Effector CD4-positive, alpha-beta T cell (primary cell): Measurements from ENCODE around the gene GAB2.
"Not testable (repeated sequence)": the region's sequence is repeated elsewhere in the genome, so short reads cannot be mapped to it uniquely, and the experiment has no call there.

ENCODE experiments used
- DNase-seq: peaks from one replicate; pipeline ENCODE4 v3.0.0-alpha.2; 2020

The GAB2 gene

DNA sequence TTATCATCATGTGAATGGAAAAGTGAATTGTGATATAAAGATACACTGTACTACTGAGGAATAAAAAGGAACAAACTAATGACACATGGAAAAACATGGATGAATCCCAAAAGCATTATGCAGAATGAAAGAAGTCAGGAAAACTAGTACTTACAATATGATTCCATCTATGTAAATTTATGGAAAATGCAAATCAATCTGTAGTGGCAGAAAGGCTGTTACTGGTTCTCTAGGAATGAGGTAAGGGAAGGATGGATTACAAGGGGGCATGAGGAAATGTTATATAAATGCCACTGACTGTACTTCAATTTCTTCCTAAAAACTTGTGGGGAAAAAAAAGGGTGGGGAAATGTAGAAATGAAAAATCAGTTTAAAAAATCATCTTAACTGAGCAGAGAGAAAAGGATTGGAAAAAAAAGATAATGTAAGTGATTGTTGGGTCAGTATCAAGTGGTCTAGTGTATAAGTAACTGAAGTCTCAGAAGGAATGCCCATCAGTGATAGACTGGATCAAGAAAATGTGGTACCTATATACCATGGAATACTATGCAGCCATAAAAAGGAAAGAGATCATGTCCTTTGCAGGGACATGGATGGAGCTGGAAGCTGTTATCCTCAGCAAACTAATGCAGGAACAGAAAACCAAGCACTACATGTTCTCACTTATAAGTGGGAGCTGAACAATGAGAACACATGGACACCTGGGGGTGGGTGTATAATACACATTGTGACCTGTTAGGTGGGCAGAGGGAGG, 180.2 kb downstream of the GAB2 start:
- DNase-seq, result no peak

DNA sequence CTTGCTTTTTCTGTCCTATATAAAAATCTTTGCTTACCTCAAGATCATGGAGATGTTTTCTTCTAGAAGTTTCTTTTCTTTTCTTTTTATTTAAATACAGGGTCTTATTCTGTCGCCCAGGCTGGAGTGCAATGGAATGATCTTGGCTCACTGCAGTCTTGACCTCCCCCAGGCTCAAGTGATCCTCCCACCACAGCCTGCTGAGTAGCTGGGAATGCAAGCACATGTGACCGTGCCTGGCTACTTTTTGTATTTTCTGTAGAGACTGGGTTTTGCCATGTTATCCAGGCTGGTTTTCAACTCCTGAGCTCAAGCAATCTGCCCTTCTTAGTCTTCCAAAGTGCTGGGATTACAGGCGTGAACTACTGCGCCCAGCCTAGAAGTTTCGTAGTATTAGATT, 183.6 kb downstream of the GAB2 start:
- DNase-seq, result no peak

DNA sequence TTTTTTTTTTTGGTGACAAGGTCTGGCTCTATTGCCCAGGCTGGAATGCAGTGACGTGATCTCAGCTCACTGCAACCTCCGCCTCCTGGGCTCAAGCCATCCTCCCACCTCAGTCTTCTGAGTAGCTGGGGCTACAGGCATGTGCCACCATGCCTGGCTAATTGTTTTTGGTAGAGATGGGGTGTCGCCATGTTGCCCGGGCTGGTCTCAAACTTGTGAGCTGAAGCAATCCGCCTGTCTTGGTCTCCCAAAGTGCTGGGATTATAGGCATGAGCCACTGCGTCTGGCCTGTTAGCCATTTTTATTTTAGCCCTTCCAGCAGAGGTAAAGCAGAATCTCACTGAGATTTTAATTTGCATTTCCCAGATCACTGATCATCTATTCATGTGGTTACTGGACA, 184.6 kb downstream of the GAB2 start:
- not testable (repeated sequence) for DNase-seq

DNA sequence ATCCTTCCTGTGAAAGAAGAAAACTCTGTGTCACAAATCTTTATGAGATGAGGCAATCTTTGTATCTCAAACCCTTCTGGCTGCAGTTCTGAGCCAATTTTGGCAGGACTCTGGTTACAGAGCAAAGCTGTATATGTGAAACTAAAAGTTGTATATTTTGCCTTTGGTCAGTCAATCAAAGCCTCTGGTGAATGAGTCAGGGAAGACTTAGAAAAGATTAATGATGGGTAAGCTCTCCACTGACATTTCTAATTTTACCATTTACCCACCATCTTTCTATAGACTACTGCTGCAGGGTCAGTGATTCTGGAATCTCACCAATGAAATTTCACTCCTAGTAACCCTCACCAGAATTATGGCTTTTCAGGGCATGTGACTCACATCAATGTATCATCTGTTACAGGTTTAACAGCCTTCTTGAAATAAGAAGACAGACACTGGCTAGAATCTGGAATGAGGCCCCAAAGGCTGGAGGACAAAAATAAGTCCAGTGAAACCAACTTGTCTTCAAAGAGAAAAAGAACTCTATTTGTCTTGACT, 185.6 kb downstream of the GAB2 start:
- DNase-seq, result no peak

DNA sequence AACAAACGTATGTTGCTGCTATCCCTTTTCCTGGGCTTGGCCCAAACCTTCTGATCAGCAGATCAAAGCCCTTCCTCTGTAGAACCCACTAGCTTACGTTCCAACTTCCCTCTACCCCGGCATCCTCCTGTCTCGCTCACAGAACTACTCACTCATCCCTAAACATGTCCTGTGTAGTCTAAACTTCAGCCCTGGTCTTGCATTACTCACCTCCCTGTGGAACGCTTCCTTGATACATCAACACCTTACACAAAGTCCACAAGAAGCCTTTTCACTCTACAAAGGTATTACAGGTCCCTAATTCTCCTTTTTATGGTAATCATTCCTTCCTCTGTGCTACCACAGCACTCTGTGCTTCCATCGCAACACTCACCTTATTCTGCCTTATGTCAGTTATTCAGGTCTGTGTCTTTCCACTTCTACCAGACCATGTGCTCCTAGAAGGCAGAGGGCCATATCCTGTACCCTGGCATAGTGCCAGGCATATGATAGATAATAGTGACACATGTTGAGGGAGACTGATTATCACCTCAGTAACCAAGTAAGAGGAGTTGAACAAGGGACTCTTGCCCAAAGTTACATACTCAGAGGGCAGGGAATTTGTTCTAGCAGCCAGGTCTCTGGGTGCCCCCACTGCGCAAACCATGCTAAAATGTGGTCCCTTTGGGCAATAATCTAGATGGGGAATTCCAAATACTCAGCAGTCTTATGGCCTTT, 187.3 kb downstream of the GAB2 start:
- DNase-seq, result no peak

DNA sequence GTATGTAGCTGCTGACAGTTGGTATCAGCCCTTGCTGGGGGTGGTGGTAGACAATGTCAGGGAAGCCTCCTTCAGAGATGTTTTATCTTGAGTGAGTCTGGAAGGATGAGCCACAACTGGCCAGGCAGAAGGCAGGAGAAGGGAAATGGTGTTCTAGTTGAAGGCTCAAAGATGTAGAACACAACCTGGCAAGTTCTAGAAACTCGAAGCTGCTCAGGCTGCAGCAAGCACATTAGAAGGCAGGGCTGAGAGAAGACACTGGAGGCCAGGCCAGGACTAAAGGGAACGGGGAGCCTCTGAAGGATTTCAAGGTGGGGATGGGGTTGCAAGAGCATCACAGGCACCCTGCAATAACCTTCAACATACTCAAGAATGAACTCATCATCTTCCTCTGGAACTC, 188.5 kb downstream of the GAB2 start:
- no peak for DNase-seq

DNA sequence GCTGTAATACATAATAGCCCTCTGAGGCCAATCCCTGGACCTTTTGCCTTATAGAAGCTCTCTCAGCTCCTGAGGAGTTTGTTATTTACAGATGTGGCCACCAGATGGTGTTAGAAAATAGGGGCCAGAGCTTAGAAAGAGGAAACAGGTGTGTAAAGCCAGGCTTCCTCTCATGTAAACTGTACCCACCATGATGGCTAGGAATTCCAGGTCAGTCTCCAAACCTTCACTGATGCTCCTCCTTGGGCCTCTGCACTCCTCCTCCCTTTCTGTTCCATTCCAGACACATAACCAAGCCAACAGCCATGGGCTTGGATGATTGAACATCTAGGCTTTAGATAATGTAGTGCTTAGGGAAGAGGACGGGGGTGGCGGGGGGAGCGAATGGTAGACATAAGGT, 189.2 kb downstream of the GAB2 start:
- no peak for DNase-seq

DNA sequence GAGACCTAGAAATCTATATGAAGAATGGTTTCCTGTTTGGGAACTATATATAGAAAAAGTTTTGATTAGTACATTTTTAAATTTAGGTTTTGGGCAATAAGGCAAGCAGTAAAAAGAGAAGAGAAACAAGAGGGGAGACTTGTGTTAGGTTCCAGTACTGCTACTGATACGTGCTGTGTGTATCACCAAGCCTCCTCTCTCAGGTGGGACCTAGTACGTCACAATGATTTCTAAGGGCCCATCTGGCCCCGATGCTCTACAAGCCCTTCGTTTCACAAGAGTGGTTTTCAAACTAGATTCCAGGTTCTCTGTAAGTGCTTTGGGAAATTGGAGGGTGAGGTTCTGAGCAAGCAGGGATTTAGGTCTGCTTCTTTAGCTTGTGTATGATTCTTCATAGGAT, 189.7 kb downstream of the GAB2 start:
- DNase-seq, result no peak

DNA sequence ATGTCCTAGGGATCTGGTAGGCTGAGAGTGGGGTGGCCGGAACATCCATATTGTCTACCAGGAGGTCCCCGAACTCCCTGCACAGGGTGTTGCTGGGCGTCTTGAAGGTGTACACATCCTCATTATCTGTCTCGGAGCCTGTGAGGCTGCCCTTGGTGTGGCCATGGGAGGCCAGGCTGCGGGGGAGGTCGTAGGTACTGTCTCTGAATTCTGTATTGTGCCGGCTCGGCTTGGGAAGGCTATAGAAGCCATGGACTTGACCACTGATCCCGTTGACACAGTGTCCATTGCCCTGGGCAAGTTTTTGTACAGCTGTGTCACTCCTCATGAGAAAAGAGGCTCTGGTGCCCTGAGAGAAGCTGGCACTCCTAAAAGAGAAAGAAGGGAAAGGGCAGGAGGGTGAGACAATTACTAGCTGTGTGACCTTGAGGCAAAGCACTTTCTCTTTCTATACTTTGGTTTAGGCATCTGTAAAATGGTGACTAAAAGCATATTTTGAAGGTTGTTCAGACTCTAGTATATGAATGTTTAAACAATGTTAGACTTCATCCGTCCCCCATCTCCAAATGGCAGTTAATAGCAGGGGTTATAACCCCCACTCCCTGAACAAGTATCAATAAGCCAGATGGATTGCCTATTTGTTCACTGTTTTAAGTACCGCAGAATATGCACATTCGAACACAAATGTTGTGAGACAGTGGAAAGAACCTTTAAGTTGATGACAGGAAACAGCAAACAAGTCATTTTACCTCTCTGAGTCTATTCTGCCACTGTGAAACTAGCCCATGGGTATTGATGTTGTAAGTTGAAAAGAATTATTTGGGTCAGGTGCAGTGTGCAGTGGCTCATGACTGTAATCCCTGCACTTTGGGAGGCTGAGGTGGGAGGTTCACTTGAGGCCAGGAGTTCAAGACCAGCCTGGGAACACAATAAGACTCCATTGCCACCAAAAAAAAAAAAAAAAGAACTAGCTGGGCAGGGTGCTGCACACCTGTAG, 190.6 kb downstream of the GAB2 start:
- DNase-seq, result no peak

DNA sequence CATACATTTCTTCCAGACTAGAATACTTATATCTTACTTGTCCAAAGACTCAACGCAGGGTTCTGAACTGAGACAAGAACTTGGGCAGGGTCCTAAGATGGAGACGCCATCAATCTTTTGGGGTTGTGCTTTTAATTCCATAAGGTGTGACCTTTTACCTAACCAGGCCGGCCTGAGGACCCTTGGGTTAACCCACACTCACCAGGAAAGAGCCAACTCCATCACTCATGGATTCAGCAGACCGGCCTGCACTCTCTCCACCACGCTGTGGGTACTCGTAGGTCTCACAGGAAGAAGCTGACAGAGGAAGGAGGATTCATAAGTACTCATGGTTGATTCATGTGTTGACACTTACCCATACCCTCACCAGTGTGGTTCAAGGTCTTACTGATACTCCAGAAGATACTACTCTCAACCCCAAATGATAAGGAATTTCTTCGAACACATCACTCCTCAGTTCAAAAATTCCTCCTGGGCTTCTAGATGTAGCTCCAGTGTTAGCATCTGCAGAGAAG, 192.7 kb downstream of the GAB2 start:
- DNase-seq, result no peak

DNA sequence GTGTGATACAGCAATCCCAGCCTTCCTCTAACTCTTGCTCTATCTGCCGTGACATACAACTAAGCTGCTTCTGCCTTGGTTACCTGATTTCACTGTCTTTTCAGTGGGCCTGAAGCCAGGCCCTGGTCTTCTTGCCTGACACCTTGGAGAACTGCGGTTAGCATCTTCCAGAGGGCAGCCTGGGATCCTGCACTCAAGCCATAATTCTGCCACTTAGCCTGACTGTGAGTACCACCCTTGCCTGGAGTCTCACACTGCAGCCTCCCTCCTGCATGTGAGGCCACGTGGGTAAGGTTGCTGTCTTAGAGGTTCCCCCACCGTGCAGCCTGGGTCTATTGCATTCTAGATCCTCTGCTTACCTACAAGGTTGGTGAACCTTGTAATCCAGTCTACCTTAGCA, 193.1 kb downstream of the GAB2 start:
- DNase-seq, result no peak

DNA sequence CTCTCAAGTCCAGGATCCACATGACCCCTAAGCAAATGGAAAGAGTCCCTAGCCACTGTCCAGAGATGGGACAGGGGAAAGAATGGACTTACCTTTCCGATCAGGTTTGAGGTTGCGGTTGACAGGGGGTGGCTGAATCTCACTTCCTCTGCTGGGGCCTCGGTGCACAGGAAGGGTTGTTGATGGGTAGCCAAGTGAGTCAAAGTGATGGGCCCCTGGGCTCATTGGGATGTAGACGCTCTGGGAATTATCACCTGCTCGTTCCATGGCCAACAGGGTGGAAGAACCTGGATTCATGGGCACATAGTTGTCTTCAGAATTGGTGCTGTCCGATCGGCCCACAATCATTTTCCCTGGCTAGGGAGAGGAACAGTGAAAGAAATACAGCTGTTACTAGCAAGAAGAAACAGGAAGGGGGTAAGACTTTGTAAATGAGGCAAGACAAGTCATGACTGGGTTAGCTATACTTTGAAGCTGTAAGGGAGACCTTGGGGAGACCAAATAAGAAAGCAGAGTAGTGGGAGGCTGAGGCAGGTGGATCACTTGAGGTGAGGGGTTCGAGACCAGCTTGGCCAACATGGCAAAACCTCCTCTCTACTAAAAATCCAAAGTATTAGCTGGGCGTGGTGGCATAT, 194.2 kb downstream of the GAB2 start:
- DNase-seq, result no peak

DNA sequence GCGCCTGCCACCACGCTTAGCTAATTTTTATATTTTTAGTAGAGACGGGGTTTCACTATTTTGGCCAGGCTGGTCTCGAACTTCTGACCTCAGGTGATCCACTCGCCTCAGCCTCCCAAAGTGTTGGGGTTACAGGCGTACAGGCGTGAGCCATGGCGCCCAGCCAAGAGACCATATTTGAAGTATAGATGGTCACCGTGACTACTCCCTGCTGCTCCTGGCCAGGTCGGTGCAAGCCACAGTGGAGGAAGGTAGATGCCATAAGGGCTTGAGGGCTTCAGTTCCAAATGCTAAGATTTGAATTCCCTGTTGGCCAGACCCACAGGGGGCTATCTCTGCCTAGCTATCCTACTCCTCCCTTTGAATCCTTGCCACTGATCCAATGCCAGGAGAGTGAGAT, 194.9 kb downstream of the GAB2 start:
- DNase-seq, result not testable (repeated sequence)

DNA sequence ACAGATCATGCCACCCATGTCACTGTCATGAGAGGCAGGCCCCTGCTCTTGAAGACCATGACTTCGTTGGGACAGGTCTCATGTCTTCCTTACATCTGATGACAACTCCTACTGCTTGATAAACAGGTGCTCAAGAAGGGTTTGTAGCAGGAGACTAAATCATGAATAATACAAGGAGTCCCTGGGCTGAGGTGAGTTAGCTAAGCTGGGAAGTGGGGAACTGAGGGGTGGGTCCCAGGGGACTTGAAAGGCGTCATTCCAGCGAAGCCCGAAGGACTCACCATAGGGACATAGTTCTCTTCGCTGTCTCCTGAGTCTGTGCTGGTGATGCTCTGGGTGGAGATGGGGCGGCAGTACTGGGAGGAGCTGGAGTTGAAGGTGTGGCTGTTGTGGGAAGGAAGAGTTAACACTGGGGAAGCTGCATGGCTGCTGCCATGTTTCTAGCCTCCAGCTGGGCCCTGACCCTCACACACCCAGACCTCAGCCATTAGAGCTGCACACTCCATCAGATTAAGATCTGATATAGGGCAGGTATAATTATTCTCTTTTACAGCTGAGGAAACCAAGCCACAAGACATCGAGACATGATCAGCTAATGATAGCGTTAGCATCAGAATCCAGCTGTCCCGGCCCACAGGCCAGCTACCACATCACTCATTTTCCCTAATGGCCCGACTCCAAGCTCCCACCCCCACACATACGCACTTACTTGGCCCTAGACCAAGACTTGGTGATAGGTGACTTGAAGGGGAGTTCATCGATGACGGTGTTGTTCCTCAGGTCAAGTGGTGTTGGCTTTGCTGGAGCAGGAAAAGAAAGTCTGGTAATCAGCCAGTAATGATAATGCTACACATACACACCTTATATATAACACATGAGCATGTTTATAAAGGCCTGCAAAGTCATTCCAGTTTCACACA, 196.0 kb downstream of the GAB2 start:
- DNase-seq, result no peak

DNA sequence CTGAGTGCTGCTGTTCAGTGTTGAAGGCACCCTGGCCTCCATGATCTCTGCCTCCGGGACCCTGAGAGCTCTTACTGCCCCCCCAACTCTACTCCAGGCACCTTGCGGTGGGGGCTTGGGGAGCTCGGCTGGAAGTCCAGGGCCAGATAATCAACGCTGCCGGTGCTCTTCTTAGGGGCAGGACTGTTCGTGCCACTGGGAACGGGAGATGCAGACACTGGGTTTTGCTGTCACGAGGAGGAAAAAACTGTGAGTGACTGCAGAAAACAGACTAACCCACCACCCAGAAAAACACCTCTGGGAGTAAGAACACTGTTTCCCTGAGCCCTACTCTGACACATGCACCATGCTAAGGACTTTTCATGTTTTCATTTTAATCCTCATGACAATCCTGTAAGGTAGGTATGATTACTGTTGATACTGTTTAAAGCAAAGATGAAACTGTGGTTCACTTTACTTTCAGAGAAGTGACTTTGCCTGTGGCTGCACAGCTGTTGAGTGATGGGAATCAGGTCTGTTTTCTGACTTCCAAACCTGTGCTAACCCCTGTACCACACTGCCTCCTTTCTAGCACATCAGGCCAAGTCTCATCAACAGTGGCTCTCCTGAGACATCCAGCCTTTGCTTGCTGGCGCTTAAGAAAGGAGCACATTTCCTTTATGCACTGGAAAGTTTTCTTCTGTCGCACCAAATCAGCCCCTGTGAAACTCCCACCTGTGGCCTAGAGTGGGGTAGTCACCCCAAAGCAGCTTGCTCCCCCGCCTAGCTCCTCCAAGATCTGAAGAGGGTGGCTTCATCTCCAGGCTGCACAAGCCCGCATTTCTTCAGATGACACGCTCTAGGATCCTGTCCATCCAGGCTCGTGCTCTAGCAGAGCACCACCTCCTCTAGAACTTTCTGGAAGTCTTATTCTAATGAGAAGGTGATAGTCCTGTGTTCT, 197.1 kb downstream of the GAB2 start:
- DNase-seq, result no peak

DNA sequence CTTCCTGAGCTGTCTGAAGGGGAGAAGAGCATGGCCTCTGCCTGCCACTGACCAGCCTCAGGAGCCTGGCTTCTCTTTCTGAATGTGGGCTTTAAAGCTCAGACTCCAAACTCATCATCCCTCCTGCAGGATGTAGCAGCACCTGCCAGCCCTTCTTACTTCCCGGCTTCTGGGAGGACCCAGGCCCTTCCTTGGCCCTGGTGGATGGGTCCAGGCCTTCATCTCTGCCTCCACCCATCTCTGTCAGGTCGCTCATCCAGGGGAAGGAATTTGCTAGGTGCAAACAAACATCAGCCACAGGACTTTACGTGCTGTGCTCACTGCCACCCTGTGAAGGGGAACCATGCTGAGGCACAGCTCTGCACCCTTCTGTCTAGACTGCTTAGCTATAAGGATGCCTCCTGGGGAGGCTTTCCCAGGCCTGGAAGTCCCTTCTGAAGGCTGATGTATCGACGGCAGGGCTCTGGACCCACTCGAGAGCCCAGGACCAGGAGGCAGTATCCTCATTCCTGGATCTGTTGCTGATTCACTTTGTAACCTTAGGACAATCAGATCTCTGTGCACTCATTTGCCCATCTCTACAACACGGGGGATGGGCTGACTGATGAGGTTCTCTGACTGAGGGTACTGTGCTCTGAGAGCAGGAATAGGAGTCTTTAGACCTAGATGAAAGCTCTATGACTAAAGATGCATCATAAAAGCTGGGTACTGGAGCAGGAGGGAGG, 198.0 kb downstream of the GAB2 start:
- DNase-seq, result no peak

DNA sequence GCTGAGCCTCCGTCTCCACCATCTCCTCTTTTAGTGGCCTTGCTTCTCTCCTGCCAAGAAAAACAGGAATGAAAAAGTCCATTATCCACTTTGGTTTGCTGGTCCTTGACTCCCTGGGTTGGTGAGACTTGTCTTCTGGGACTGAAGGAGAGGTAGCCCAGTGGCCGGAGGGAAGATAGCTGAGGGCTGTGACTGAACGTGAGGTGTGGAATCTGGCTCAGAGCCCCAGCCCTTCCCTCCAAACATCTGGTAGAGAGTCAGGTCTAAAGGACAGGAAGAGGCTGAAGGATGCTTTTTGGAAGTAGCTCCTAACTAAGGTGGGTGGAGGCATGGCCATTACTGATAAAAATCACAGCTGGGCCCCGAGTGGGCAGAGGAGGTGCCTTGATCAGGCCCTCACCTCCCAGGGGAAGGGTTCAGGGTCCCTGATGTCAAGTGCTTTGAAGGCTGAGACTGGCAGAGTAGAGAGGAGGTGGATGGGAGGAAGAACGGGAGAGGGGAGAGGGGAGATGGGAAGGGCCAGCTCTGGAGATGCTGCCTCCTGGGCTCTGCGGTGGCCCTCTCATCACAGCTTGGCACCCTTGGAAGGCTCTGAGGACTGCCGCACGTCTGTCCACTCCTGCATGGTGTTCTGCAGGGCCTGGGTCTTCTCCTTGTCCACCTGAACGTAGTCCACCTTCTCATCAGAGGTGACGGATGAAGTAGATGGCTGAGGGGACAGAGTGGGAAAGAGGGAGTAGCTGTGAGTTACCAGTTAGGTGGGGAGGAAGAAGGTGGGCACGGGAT, 198.7 kb downstream of the GAB2 start:
- DNase-seq, result no peak
